Measurements from ENCODE around the gene GPR82. TPM values are rescaled to one million over a fixed set of nuclear protein-coding genes. Genes with fewer than 3 reads are reported as not detected.

The GPR82 gene
- total and polyA plus RNA-seq, 10 of the 15 experiments (the other 5 are each of a cell fraction or from before 2014, with no cell fraction given), result 0.23 to 1.7 (median 0.56) TPM

- H3K9me3 ChIP-seq (replicated peaks; ENCODE audit: control insufficient read depth, insufficient read depth, low read length), result no peaks in the 10 kb centered on the region
- TF ChIP-seq WRNIP1 (IDR thresholded peaks at IDR 0.05; ENCODE audit: borderline replicate concordance, low read depth, low read length) (no peak), NFYB (IDR thresholded peaks at IDR 0.05; ENCODE audit: insufficient read depth, low read depth, low read length) (no peak), SMC3 (IDR thresholded peaks at IDR 0.05; ENCODE audit: borderline replicate concordance, low read length) (no peak), HDGF (IDR thresholded peaks at IDR 0.05) (no peak), ZNF274 (IDR thresholded peaks at IDR 0.05; ENCODE audit: insufficient read depth, insufficient read length) (no peak), PKNOX1 (IDR thresholded peaks at IDR 0.05) (no peak), SUZ12 (IDR thresholded peaks at IDR 0.05; ENCODE audit: unreplicated experiment) (no peak), ATF7 (IDR thresholded peaks at IDR 0.05; ENCODE audit: low read depth) (no peak)
- POLR2A ChIA-PET, result no interaction called here
- H4K20me1 ChIP-seq (ENCODE audit: control insufficient read depth, insufficient read depth), result no peaks in the 10 kb centered on the region
- CTCF ChIA-PET, result interaction anchor here (1.1 to 1.5 kb wide), 2 partner anchors 8 to 49 kb away, joined by 3 read pairs; no protein-coding TSS in a partner anchor
- intact Hi-C loops (cut with micrococcal nuclease; ENCODE audit: unreplicated experiment), result no loop called here
- H3K27ac ChIP-seq (ENCODE audit: control insufficient read depth, insufficient read depth), result no peak overlapping the region
- in situ Hi-C loops (cut with MboI), result no loop called here
- H2AFZ ChIP-seq (ENCODE audit: control insufficient read depth, low read depth, low read length), result no peak overlapping the region
- no peaks in the 10 kb centered on the region for H3K79me2 ChIP-seq (ENCODE audit: control insufficient read depth, insufficient read depth, low read length)
- no peak overlapping the region for H3K4me3 ChIP-seq
- H3K4me1 ChIP-seq (ENCODE audit: control insufficient read depth, insufficient read depth, low read length), result peaks cover 12% of the 10 kb centered on the region
- no peak for FAIRE-seq
- DNase-seq (ENCODE audit: low read depth, low spot score), result no peak
- H3K9ac ChIP-seq (ENCODE audit: control insufficient read depth, insufficient read depth, low read length), result no peak overlapping the region
- H3K27me3 ChIP-seq (replicated peaks in 1 of 2; ENCODE audit: control insufficient read depth in 2 of 2, insufficient read depth in 2 of 2, low read length in 1 of 2), result no peaks in the 10 kb centered on the region
- RAD21 ChIA-PET (ENCODE audit: unreplicated experiment), result no interaction called here
- H3K36me3 ChIP-seq (ENCODE audit: control insufficient read depth in 2 of 2, insufficient read depth in 2 of 2, low read length in 1 of 2), result no peaks in the 10 kb centered on the region
- no peak overlapping the region for H3K4me2 ChIP-seq (ENCODE audit: control insufficient read depth, insufficient read depth)
- SMC1A ChIA-PET (ENCODE audit: uncharacterized antibody, unreplicated experiment), result interaction anchor here (1.6 kb wide), 1 partner anchor 9 kb away, joined by 3 read pairs; no protein-coding TSS in a partner anchor
- ATAC-seq, result no peak
- no TSS peak for BruUV-seq (replicated peaks)
- 57% methylated on average over 5 of the region's 5 CpGs for WGBS (ENCODE audit: insufficient coverage, insufficient replicate concordance, low lambda C conversion rate, missing lambda C conversion rate)
Measured at GRCh38 chrX:41711021-41711667, 12.8 kb upstream of the GPR82 start.

Measured in GM12878 (cell line).